Peyer's patch (tissue), 4 donors: ENCODE data around the gene SGMS1. TPM values are rescaled to one million over a fixed set of nuclear protein-coding genes. Genes with fewer than 3 reads are reported as not detected.
"Not testable (repeated sequence)": the region's sequence is repeated elsewhere in the genome, so short reads cannot be mapped to it uniquely, and the experiment has no call there.

Experiments
- DNase-seq, 3 donors: peaks; one replicate each; pipeline ENCODE4 v3.0.0-alpha.2; 2017 to 2019
- H3K27ac ChIP-seq, 4 donors: fragments of 200-600 bp; sonication (generic); one replicate each; pipeline ENCODE4 v1.5.1; 2016 to 2019
- H3K27me3 ChIP-seq, 2 donors: fragments of 200-600 bp; sonication (generic); one replicate each; pipeline ENCODE4 v1.5.1; 2019
- H3K36me3 ChIP-seq, 3 donors: fragments of 200-600 bp; sonication (generic); one replicate each; pipeline ENCODE4 v1.5.1; 2016 to 2019
- H3K4me1 ChIP-seq, 4 donors: fragments of 200-600 bp; sonication (generic); one replicate each; pipeline ENCODE4 v1.5.1; 2016 to 2019
- H3K4me3 ChIP-seq, 4 donors: fragments of 200-600 bp; sonication (generic); 1 replicate in 3 of 4; 2 replicates in 1 of 4; pipeline ENCODE4 v1.5.1; 2016 to 2019; ENCODE audit warnings: mild to moderate bottlenecking in 1 of 4
- H3K9me3 ChIP-seq, 4 donors: fragments of 200-600 bp; sonication (generic); one replicate each; pipeline ENCODE4 v1.5.1; 2016 to 2019; ENCODE audit warnings: mild to moderate bottlenecking in 1 of 4
- CTCF ChIP-seq, 6 experiments: fragments of 450-650 bp in 4 of 6; fragments of 200-600 bp in 2 of 6; sonication (generic) in 1 of 6; IDR thresholded peaks; one replicate each; pipeline ENCODE4 v1.5.1; 2017 to 2019; ENCODE audit warnings: antibody characterized with exemption in 6 of 6, mild to moderate bottlenecking in 3 of 6, moderate library complexity in 1 of 6
- POLR2A ChIP-seq, 2 donors: fragments of 450-650 bp; IDR thresholded peaks; one replicate each; pipeline ENCODE4 v1.5.1; 2017; ENCODE audit warnings: antibody characterized with exemption in 2 of 2, mild to moderate bottlenecking in 2 of 2, moderate library complexity in 2 of 2
- total RNA-seq, 4 donors: library from RNA; depleted of rRNA; stranded (reverse); fragments of >200 nt; gene quantifications; one replicate each; pipeline ENCODE4 v1.1.0, GENCODE V29; 2016

The SGMS1 gene
- total RNA-seq, 4 donors from 2014 or later = 73.4 to 117 (median 88.4) TPM

GRCh38 chr10:50501478-50501877 is 122.3 kb downstream of the SGMS1 start:
- DNase-seq = no peak
- no peaks in the 10 kb centered on the region for H3K27me3 ChIP-seq
- no peak overlapping the region for H3K27ac ChIP-seq
- no peaks in the 10 kb centered on the region for H3K9me3 ChIP-seq
- H3K4me3 ChIP-seq = no peak overlapping the region
- TF ChIP-seq POLR2A (IDR thresholded peaks at IDR 0.05) (no peak), CTCF (IDR thresholded peaks at IDR 0.05) (no peak)
- no peaks in the 10 kb centered on the region for H3K4me1 ChIP-seq
- H3K36me3 ChIP-seq = no peaks in the 10 kb centered on the region

- no peak for DNase-seq
- Histone ChIP-seq H3K4me3 (no peak overlapping the region), H3K9me3 (no peaks in the 10 kb centered on the region), H3K36me3 (no peaks in the 10 kb centered on the region), H3K4me1 (no peaks in the 10 kb centered on the region), H3K27ac (no peak overlapping the region), H3K27me3 (no peaks in the 10 kb centered on the region)
- TF ChIP-seq POLR2A (IDR thresholded peaks at IDR 0.05) = no peak
- no peak for TF ChIP-seq CTCF (IDR thresholded peaks at IDR 0.05)
These were observed 125.3 kb downstream of the SGMS1 start for GRCh38 chr10:50498465-50498864.

GRCh38 chr10:50497758-50498157 is 126.0 kb downstream of the SGMS1 start:
- TF ChIP-seq CTCF (IDR thresholded peaks at IDR 0.05) (no peak), POLR2A (IDR thresholded peaks at IDR 0.05) (no peak)
- no peaks in the 10 kb centered on the region for H3K36me3 ChIP-seq
- DNase-seq = no peak
- H3K9me3 ChIP-seq = no peaks in the 10 kb centered on the region
- H3K27me3 ChIP-seq = no peaks in the 10 kb centered on the region
- H3K4me3 ChIP-seq = no peak overlapping the region
- H3K27ac ChIP-seq = no peak overlapping the region
- no peaks in the 10 kb centered on the region for H3K4me1 ChIP-seq

- Histone ChIP-seq H3K27me3 (no peaks in the 10 kb centered on the region), H3K9me3 (no peaks in the 10 kb centered on the region), H3K36me3 (no peaks in the 10 kb centered on the region), H3K4me3 (no peak overlapping the region), H3K27ac (no peak overlapping the region), H3K4me1 (no peaks in the 10 kb centered on the region)
- TF ChIP-seq CTCF (IDR thresholded peaks at IDR 0.05) = no peak
- TF ChIP-seq POLR2A (IDR thresholded peaks at IDR 0.05) = no peak
- DNase-seq = no peak
These were observed 127.5 kb downstream of the SGMS1 start for GRCh38 chr10:50496228-50496627.

- DNase-seq = no peak
- TF ChIP-seq CTCF (IDR thresholded peaks at IDR 0.05) (no peak), POLR2A (IDR thresholded peaks at IDR 0.05) (no peak)
- no peaks in the 10 kb centered on the region for H3K27me3 ChIP-seq
- no peaks in the 10 kb centered on the region for H3K36me3 ChIP-seq
- H3K9me3 ChIP-seq = no peaks in the 10 kb centered on the region
- no peak overlapping the region for H3K4me3 ChIP-seq
- H3K27ac ChIP-seq = no peak overlapping the region
- no peaks in the 10 kb centered on the region for H3K4me1 ChIP-seq
These were observed 133.5 kb downstream of the SGMS1 start for GRCh38 chr10:50490241-50490640.

- H3K4me1 ChIP-seq, H3K27me3 ChIP-seq, DNase-seq, H3K27ac ChIP-seq, H3K9me3 ChIP-seq, H3K4me3 ChIP-seq, H3K36me3 ChIP-seq: not testable (repeated sequence)
These were observed 139.2 kb downstream of the SGMS1 start for GRCh38 chr10:50484550-50484949.
